Fibroblast of skin of left quadriceps (primary cell): ENCODE results near the gene MATR3.

Experiments used
- DNase-seq, 2 experiments: peaks; one replicate each; pipeline ENCODE4 v3.0.0-alpha.2; 2013; ENCODE audit warnings: low read depth in 2 of 2

MATR3 gene

GRCh38 chr5:139272471-139273321, 20.8 kb upstream of the MATR3 start:
- no peak for DNase-seq

- DNase-seq: no peak
Measured at GRCh38 chr5:139273322-139273571, 20.3 kb upstream of the MATR3 start.

- DNase-seq: peak in 1 of 2 experiments; percentile 52
Measured at GRCh38 chr5:139273572-139274289, 19.8 kb upstream of the MATR3 start.

GRCh38 chr5:139275536-139275935, 18.0 kb upstream of the MATR3 start:
- DNase-seq: no peak

GRCh38 chr5:139275956-139276355, 17.6 kb upstream of the MATR3 start:
- no peak for DNase-seq

- DNase-seq: no peak
Measured at GRCh38 chr5:139276426-139276825, 17.1 kb upstream of the MATR3 start.

- no peak for DNase-seq
Measured at GRCh38 chr5:139277171-139277570, 16.4 kb upstream of the MATR3 start.

- no peak for DNase-seq
Measured at GRCh38 chr5:139278540-139279274, 14.8 kb upstream of the MATR3 start.

GRCh38 chr5:139282197-139282557, 11.4 kb upstream of the MATR3 start:
- DNase-seq: no peak

GRCh38 chr5:139283252-139284166, 10.0 kb upstream of the MATR3 start:
- no peak for DNase-seq

GRCh38 chr5:139284295-139284694, 9.2 kb upstream of the MATR3 start:
- DNase-seq: no peak

GRCh38 chr5:139285651-139286392, 7.7 kb upstream of the MATR3 start:
- no peak for DNase-seq

GRCh38 chr5:139287890-139288635, 5.5 kb upstream of the MATR3 start:
- DNase-seq: no peak

GRCh38 chr5:139291051-139291450, 2.5 kb upstream of the MATR3 start:
- DNase-seq: no peak

GRCh38 chr5:139293202-139293506, 386 bp upstream of the MATR3 start:
- DNase-seq: no peak

- peak; percentile 42 to 56 for DNase-seq
Measured at GRCh38 chr5:139294374-139295165, 1.0 kb downstream of the MATR3 start.

- DNase-seq: no peak
Measured at GRCh38 chr5:139295346-139296057, 2.0 kb downstream of the MATR3 start.

GRCh38 chr5:139296198-139296597, 2.7 kb downstream of the MATR3 start:
- DNase-seq: no peak

GRCh38 chr5:139296862-139297326, 3.4 kb downstream of the MATR3 start:
- DNase-seq: no peak
